Parathyroid adenoma (tissue), 2 donors: Measurements from ENCODE around the gene TMEM252.

Experiments
- H2AFZ ChIP-seq: fragments of 300-600 bp; sonication (generic); one replicate; pipeline ENCODE4 v1.7.0; 2017; ENCODE audit warnings: antibody characterized with exemption, mild to moderate bottlenecking
- H3K27ac ChIP-seq: fragments of 300-600 bp; sonication (generic); one replicate; pipeline ENCODE4 v1.7.0; 2017
- H3K27me3 ChIP-seq: fragments of 300-600 bp; sonication (generic); one replicate; pipeline ENCODE4 v1.7.0; 2017; ENCODE audit warnings: low read length; ENCODE audit not compliant: control insufficient read depth, insufficient read depth
- H3K36me3 ChIP-seq: fragments of 300-600 bp; sonication (generic); one replicate; pipeline ENCODE4 v1.7.0; 2017; ENCODE audit warnings: low read length; ENCODE audit not compliant: control insufficient read depth, insufficient read depth
- H3K4me1 ChIP-seq: fragments of 300-600 bp; sonication (generic); one replicate; pipeline ENCODE4 v1.7.0; 2017; ENCODE audit warnings: control low read depth
- H3K4me2 ChIP-seq: fragments of 300-600 bp; sonication (generic); one replicate; pipeline ENCODE4 v1.7.0; 2017; ENCODE audit warnings: low read length
- H3K4me3 ChIP-seq: fragments of 300-600 bp; sonication (generic); one replicate; pipeline ENCODE4 v1.7.0; 2017; ENCODE audit warnings: low read depth, low read length
- H3K79me2 ChIP-seq: fragments of 300-600 bp; sonication (generic); one replicate; pipeline ENCODE4 v1.7.0; 2017; ENCODE audit warnings: control low read depth
- H3K9ac ChIP-seq: fragments of 300-600 bp; sonication (generic); one replicate; pipeline ENCODE4 v1.7.0; 2017; ENCODE audit warnings: mild to moderate bottlenecking
- H3K9me3 ChIP-seq: fragments of 300-600 bp; sonication (generic); one replicate; pipeline ENCODE4 v1.7.0; 2017; ENCODE audit warnings: low read length; ENCODE audit not compliant: control insufficient read depth
- TF ChIP-seq, protein P1 (sequence below): fragments of 300-600 bp; sonication (generic); IDR thresholded peaks from one replicate; pipeline ENCODE4 v1.7.0; 2017; ENCODE audit warnings: antibody characterized with exemption, mild to moderate bottlenecking
- donor health status: primary hyperparathyroidism.

TMEM252 gene, protein sequence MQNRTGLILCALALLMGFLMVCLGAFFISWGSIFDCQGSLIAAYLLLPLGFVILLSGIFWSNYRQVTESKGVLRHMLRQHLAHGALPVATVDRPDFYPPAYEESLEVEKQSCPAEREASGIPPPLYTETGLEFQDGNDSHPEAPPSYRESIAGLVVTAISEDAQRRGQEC

GRCh38 chr9:68540712-68541535 is at the start of gene TMEM252:
TMEM252 (minus strand) TSS chr9:68540883; CDS start chr9:68540814, 69 bp downstream.
- Histone ChIP-seq H2AFZ (no peak within 1 kb of the TSS), H3K27ac (no peak within 1 kb of the TSS), H3K36me3 (no peaks in the 10 kb centered on the region), H3K4me2 (no peak within 1 kb of the TSS), H3K27me3 (no peaks in the 10 kb centered on the region), H3K79me2 (no peaks in the 10 kb centered on the region), H3K4me1 (no peaks in the 10 kb centered on the region), H3K4me3 (no peak within 1 kb of the TSS), H3K9ac (no peak within 1 kb of the TSS), H3K9me3 (no peaks in the 10 kb centered on the region)
- TF ChIP-seq, protein P1, sequence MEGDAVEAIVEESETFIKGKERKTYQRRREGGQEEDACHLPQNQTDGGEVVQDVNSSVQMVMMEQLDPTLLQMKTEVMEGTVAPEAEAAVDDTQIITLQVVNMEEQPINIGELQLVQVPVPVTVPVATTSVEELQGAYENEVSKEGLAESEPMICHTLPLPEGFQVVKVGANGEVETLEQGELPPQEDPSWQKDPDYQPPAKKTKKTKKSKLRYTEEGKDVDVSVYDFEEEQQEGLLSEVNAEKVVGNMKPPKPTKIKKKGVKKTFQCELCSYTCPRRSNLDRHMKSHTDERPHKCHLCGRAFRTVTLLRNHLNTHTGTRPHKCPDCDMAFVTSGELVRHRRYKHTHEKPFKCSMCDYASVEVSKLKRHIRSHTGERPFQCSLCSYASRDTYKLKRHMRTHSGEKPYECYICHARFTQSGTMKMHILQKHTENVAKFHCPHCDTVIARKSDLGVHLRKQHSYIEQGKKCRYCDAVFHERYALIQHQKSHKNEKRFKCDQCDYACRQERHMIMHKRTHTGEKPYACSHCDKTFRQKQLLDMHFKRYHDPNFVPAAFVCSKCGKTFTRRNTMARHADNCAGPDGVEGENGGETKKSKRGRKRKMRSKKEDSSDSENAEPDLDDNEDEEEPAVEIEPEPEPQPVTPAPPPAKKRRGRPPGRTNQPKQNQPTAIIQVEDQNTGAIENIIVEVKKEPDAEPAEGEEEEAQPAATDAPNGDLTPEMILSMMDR: no peak

DNA sequence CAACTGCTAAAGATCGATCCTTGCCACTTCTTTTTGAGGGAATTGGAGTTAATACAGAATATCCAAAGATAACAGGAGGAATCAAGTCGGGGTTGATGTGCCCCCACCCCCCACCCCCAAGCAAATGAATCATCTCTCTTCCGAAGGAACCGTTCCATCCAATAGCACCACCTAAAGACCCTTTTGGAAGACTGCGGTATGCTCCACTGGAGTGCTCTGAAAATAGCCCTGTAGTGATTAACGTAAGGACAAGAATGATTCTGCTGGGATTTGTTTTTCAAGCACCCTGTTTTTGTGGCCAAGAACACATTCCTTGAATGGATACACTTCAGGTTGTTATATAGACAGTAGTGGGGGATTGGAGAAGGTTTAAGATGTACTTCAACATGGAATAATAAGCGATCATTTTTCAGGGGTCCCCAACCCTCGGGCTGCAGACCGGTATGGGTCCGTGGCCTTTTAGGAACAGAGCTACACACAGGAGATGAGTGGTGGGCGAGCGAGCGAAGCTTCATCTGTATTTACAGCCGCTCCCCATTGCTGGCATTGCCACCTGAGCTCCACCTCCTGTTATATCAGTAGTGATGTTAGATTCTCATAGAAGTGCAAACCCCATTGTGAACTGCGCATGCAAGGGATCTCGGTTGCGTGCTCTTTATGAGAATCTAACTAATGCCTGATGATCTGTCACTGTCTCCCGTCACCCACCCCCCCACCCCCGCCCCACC is 44.5 kb upstream of the TMEM252 start:
- Histone ChIP-seq H3K27ac (no peak overlapping the region), H3K36me3 (no peaks in the 10 kb centered on the region), H3K9ac (no peak overlapping the region), H3K4me3 (no peak overlapping the region), H3K27me3 (no peaks in the 10 kb centered on the region), H3K4me1 (no peaks in the 10 kb centered on the region), H3K4me2 (no peak overlapping the region), H2AFZ (no peak overlapping the region), H3K79me2 (no peaks in the 10 kb centered on the region), H3K9me3 (no peaks in the 10 kb centered on the region)
- TF ChIP-seq, protein P1: no peak

- Histone ChIP-seq H3K4me3 (no peak overlapping the region), H3K36me3 (no peaks in the 10 kb centered on the region), H2AFZ (no peak overlapping the region), H3K27me3 (no peaks in the 10 kb centered on the region), H3K4me2 (no peak overlapping the region), H3K9me3 (no peaks in the 10 kb centered on the region), H3K9ac (no peak overlapping the region), H3K4me1 (no peaks in the 10 kb centered on the region), H3K79me2 (no peaks in the 10 kb centered on the region), H3K27ac (no peak overlapping the region)
- TF ChIP-seq, protein P1: peak; percentile 93
Observed at GRCh38 chr9:68584189-68585033, 43.7 kb upstream of the TMEM252 start.

GRCh38 chr9:68581696-68582095 is 41.0 kb upstream of the TMEM252 start:
- TF ChIP-seq, protein P1: no peak
- Histone ChIP-seq H3K9ac (no peak overlapping the region), H3K27me3 (no peaks in the 10 kb centered on the region)

More at GRCh38 chr9:68581696-68582095, 41.0 kb upstream of the TMEM252 start:
- H3K4me2 ChIP-seq: no peak overlapping the region
- no peak overlapping the region for H2AFZ ChIP-seq
- no peaks in the 10 kb centered on the region for H3K79me2 ChIP-seq
- H3K36me3 ChIP-seq: no peaks in the 10 kb centered on the region
- no peaks in the 10 kb centered on the region for H3K4me1 ChIP-seq
- no peaks in the 10 kb centered on the region for H3K9me3 ChIP-seq
- H3K27ac ChIP-seq: no peak overlapping the region
- no peak overlapping the region for H3K4me3 ChIP-seq
